NB4 (cell line): Measurements from ENCODE around the gene TNFRSF6B.
A peak's percentile ranks its signal among the peaks of the same experiment; 100 is the strongest.

Experiments
- DNase-seq: peaks from one replicate; pipeline ENCODE4 v3.0.0; 2010; ENCODE audit warnings: low read depth
- H3K4me3 ChIP-seq: one replicate; pipeline ENCODE4 v1.5.1; 2011; ENCODE audit warnings: mild to moderate bottlenecking, low read depth, low read length, moderate library complexity
- MYC ChIP-seq: IDR thresholded peaks from 2 replicates; pipeline ENCODE4 v1.6.1; 2011; ENCODE audit warnings: low read depth, low read length
- POLR2A ChIP-seq: IDR thresholded peaks from 2 replicates; pipeline ENCODE4 v1.6.1; 2011; ENCODE audit warnings: mild to moderate bottlenecking; ENCODE audit not compliant: insufficient read length; ENCODE audit errors: extremely low read depth
- TF ChIP-seq, protein P1 (sequence below): IDR thresholded peaks from 2 replicates; pipeline ENCODE4 v1.6.1; 2011; ENCODE audit warnings: low read depth, low read length
- TF ChIP-seq, protein P2 (sequence below): IDR thresholded peaks from one replicate; pipeline ENCODE4 v1.5.1; 2012; ENCODE audit warnings: low read depth, low read length

The TNFRSF6B gene

DNA sequence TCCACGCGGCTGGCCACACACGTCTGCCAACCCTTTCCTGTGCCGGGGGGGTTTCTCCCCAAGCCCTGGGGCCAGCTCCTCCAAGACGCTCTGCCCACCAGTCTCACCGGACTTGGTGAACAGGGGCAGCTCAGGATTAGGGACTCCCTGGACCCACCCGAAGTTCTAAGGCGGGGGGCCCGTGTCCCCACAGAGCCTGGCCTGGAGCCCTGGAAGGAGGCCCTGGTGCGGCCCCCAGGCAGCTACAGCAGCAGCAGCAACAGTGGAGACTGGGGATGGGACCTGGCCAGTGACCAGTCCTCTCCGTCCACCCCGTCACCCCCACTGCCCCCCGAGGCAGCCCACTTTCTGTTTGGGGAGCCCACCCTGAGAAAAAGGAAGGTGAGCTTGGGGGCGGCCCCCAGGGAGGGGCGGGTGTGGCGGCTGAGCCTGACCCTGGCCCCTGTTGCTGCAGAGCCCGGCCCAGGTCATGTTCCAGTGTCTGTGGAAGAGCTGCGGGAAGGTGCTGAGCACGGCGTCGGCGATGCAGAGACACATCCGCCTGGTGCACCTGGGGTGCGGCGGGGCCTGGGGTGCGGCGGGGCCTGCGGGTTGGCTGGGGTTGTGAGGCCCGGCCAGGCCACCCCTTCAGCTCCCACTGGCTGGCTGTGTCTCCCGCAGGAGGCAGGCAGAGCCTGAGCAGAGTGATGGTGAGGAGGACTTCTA lies 45.4 kb downstream of the TNFRSF6B start:
- TF ChIP-seq, protein P1, sequence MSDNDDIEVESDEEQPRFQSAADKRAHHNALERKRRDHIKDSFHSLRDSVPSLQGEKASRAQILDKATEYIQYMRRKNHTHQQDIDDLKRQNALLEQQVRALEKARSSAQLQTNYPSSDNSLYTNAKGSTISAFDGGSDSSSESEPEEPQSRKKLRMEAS, result no peak
- no peak for TF ChIP-seq POLR2A
- no peak for TF ChIP-seq MYC
- TF ChIP-seq, protein P2, sequence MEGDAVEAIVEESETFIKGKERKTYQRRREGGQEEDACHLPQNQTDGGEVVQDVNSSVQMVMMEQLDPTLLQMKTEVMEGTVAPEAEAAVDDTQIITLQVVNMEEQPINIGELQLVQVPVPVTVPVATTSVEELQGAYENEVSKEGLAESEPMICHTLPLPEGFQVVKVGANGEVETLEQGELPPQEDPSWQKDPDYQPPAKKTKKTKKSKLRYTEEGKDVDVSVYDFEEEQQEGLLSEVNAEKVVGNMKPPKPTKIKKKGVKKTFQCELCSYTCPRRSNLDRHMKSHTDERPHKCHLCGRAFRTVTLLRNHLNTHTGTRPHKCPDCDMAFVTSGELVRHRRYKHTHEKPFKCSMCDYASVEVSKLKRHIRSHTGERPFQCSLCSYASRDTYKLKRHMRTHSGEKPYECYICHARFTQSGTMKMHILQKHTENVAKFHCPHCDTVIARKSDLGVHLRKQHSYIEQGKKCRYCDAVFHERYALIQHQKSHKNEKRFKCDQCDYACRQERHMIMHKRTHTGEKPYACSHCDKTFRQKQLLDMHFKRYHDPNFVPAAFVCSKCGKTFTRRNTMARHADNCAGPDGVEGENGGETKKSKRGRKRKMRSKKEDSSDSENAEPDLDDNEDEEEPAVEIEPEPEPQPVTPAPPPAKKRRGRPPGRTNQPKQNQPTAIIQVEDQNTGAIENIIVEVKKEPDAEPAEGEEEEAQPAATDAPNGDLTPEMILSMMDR, result no peak
- peak overlapping the region; percentile 74 for H3K4me3 ChIP-seq

DNA sequence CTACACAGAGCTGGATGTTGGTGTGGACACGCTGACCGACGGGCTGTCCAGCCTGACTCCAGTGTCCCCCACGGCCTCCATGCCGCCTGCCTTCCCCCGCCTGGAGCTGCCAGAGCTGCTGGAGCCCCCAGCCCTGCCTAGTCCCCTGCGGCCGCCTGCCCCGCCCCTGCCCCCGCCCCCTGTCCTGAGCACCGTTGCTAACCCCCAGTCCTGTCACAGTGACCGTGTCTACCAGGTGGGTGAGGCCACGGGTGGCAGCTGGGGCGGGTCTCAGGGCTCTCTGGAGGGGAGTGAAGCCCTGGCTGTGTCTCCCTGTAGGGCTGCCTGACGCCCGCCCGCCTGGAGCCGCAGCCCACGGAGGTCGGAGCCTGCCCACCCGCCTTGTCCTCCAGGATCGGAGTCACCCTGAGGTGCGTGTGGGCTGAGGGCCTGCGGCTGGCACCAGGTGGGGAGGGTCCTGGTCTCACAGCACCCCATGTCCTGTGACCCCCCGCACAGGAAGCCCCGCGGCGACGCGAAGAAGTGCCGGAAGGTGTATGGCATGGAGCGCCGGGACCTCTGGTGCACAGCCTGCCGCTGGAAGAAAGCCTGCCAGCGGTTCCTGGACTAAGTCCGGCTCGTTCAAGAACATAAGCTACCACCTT lies 46.1 kb downstream of the TNFRSF6B start:
- DNase-seq, result no peak
- H3K4me3 ChIP-seq, result no peak overlapping the region
- TF ChIP-seq POLR2A (no peak), MYC (no peak)
- TF ChIP-seq, protein P2, result no peak
- TF ChIP-seq, protein P1, result no peak

More for the DNA sequence above, 45.4 kb downstream of the TNFRSF6B start:
- no peak for DNase-seq

DNA sequence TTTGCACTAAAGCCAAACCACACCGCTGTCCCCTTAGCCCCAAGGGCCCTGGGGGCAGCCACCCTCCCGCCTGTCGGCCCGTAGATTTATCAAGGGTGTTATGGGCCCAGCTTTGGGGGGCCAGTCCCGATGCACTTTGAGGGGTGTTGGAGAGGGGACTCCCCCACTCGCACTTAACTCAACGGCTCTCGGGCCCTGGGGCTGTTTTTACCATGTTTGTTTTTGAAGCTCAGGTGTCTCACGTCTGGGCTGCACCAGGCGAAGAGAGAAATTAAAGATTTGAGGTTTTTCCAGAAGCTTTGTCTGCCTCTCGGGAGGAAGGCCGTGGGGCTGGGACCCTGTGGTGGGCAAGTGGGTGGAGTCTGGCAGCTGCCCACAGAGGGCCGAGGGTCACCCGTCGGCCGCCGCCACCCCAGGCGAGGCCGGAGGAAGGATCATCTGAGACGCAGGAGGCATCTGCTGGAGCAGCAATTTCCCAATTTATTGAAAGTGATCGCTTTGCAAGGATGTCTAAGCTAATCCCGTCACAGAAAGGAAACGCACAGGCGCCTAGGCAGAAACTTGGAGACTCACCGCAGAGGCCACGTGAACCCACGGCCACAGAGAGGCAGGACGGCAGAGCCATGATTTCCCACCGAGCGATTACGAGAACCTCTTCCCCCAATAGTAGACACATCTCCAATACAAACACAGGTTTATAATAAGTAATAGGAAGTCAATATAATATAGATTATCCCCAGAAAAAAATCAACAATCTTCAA lies 46.9 kb downstream of the TNFRSF6B start:
- TF ChIP-seq POLR2A, result no peak
- TF ChIP-seq, protein P1, result no peak
- TF ChIP-seq, protein P2, result no peak
- no peak for TF ChIP-seq MYC
- no peak for DNase-seq
- no peak overlapping the region for H3K4me3 ChIP-seq

DNA sequence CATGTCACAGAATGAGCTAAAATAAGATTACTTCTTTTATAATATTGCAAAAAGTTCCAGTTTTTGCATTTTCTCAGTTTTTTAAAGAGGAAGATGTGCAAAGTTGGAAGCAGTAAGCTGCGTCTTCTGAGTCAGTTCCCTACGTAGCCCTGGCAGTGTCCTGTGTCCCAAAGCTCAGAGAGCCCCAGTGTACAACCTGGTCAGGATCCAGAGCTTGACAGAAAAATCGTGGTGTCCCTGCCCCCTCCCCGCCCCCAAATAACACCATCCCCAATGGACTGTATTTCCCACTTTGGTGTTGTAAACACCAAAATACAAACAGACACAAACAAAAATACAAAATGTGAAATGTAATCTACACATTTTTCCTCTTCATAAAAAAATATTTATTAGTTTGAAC lies 47.7 kb downstream of the TNFRSF6B start:
- no peak overlapping the region for H3K4me3 ChIP-seq
- TF ChIP-seq, protein P1, result no peak
- TF ChIP-seq POLR2A, result no peak
- TF ChIP-seq MYC, result no peak
- TF ChIP-seq, protein P2, result no peak
- DNase-seq, result no peak

DNA sequence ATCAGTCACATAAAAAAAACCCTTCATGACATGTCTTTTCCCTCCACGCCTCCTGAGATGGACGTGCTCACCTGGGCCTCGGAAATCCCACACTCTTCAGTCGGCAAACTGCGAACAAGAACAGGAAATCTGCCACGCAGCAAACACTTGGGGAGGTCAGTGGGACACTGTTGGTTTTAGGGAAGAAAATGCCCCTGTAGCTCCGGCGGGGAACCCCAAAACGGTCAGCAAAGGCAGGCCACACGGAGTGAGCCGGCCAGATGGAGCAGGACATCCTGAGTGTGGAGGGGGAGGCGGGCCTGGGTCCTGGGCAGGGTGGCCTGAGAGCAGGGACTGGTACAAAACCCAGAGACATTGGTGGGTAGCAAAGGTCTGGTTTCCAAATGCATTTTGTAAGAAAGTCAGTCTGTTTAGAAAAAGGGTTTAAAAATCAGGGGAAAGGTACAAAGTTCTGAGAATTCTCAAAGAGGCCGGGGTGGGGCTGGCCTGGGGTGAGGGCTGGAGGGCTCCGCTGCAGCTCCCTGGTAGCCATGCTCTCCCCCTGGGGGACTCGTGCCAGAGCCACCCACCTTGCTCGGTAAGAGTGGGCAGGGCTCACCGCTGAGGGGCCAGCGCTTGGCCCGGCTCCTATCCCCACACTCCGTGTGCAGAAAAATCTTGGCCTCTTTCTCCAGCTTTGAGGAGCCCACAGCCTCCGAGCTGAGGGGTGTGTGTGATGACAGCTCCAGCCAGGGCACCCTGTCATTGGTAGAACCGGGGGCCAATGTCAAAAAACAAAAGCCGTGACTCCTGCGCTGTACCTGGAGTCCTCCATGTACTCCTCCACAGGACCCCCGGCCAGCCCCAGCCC lies 48.3 kb downstream of the TNFRSF6B start:
- TF ChIP-seq, protein P1, result no peak
- TF ChIP-seq, protein P2, result no peak
- TF ChIP-seq MYC (no peak), POLR2A (peak; percentile 12)
- DNase-seq, result no peak
- H3K4me3 ChIP-seq, result no peak overlapping the region
